ENCODE results near the gene PLXDC1.
"Not testable (repeated sequence)": the region's sequence is repeated elsewhere in the genome, so short reads cannot be mapped to it uniquely, and the experiment has no call there.

- TF ChIP-seq EZH2phosphoT487 (IDR thresholded peaks at IDR 0.05; ENCODE audit: borderline replicate concordance, low read length); CTCF (IDR thresholded peaks at IDR 0.05; ENCODE audit: low read depth, low read length, poor library complexity, severe bottlenecking): not testable (repeated sequence)
Measured at GRCh38 chr17:39035578-39035977, 115.9 kb downstream of the PLXDC1 start.
